H54 (cell line): Measurements from ENCODE around the gene OR51D1.

Experiments used
- DNase-seq: peaks from one replicate; pipeline ENCODE4 v3.0.0; 2011; ENCODE audit warnings: low spot score, mixed read lengths; ENCODE audit not compliant: insufficient read length
- FAIRE-seq: peaks from 3 replicates; lab custom pipeline; 2011; peaks lifted over from hg19 to GRCh38; lab: Jason Lieb, UNC
- POLR2A ChIP-seq: IDR thresholded peaks from 2 replicates; pipeline ENCODE4 v1.6.1; 2011; ENCODE audit warnings: low read depth, mild to moderate bottlenecking, low read length

OR51D1 gene

GRCh38 chr11:4664183-4664582 is 26.9 kb downstream of the OR51D1 start:
- TF ChIP-seq POLR2A, result no peak
- DNase-seq, result no peak
- no peak for FAIRE-seq

GRCh38 chr11:4664786-4665185 is 27.5 kb downstream of the OR51D1 start:
- FAIRE-seq, result no peak
- TF ChIP-seq POLR2A, result no peak
- DNase-seq, result no peak

DNA sequence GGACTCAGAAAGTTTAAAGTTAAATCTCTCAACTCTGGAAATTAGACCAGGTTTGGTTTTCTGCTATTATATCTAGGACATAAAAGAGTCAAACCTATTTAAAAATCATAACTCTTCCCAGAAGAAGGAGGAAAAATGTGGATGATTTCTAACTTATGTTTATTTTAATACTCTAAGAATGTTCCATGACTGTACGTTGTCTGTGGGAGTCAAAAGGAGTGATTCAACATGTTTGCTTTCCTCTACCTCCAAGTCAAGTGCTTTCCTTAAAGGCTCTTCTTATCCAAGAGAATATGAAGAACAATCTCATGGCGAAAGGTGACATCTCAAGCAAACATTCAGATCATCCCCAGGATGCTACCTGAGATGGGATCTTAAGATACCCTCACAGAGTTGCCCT is 28.1 kb downstream of the OR51D1 start:
- FAIRE-seq, result no peak
- TF ChIP-seq POLR2A, result no peak

DNA sequence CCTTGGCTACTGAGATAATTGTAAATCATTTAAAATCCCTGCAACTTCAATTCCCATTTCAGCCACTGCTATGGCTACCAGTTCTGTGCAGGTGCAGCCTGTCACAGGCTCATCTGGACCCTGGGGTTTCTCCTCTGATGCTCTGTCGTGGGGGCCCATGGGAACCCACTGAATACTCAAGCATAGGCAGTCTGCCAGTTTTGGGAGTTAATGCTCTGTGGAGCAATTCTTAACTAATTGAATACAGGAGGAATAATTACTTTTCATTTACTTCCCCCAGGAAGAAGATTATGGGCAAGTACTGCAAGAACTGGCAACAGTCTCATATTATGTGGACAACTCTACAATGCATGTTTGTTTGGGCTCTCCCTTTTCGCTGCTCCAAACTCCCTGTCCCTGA is 34.5 kb downstream of the OR51D1 start:
- TF ChIP-seq POLR2A, result no peak

More for the DNA sequence above, 28.1 kb downstream of the OR51D1 start:
- DNase-seq, result no peak

DNA sequence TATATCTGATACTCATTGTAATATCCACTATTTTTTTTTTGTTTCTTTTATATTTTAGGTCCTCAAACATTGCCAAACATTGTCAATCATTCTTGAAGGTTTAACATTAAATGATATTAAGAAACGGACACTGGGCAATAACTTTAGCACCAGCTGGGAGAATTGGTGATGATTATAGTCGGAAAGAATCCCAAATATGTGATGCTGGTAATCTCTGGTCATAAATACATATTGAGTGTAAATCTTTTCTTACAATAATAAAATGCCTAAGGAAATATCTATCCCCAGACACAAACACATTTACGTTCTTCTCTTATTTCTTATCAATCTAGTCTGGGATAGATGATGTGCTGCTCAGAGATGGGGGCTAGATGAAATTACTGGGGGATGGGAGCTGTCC is 35.2 kb downstream of the OR51D1 start:
- DNase-seq (no peak), FAIRE-seq (no peak)
- no peak for TF ChIP-seq POLR2A

More for the DNA sequence above, 34.5 kb downstream of the OR51D1 start:
- DNase-seq, result no peak
- no peak for FAIRE-seq

DNA sequence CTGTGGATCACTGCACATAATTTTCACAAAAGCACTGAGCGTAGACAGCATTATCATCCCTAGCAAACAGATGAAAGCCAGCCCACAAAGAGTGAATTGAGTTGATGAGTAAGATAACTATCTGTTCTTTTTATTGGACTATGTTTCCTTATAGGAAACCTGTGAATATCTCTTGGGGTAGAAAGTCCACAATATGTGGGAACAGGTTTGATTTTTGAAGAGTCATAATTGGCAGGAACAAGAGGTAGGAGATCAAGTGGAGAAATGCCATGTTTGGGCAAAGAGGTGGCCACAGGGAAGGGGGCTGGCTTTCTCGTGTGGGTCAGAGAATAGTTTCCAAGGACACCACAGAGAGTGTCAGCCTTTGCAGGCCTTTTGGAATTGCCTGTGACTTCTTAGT is 36.5 kb downstream of the OR51D1 start:
- no peak for TF ChIP-seq POLR2A
- no peak for FAIRE-seq

GRCh38 chr11:4677948-4678347 is 40.7 kb downstream of the OR51D1 start:
- no peak for TF ChIP-seq POLR2A
- DNase-seq (no peak), FAIRE-seq (no peak)

More for the DNA sequence above, 36.5 kb downstream of the OR51D1 start:
- no peak for DNase-seq

GRCh38 chr11:4680341-4680740 is 43.1 kb downstream of the OR51D1 start:
- no peak for TF ChIP-seq POLR2A
- no peak for FAIRE-seq
- DNase-seq, result no peak

DNA sequence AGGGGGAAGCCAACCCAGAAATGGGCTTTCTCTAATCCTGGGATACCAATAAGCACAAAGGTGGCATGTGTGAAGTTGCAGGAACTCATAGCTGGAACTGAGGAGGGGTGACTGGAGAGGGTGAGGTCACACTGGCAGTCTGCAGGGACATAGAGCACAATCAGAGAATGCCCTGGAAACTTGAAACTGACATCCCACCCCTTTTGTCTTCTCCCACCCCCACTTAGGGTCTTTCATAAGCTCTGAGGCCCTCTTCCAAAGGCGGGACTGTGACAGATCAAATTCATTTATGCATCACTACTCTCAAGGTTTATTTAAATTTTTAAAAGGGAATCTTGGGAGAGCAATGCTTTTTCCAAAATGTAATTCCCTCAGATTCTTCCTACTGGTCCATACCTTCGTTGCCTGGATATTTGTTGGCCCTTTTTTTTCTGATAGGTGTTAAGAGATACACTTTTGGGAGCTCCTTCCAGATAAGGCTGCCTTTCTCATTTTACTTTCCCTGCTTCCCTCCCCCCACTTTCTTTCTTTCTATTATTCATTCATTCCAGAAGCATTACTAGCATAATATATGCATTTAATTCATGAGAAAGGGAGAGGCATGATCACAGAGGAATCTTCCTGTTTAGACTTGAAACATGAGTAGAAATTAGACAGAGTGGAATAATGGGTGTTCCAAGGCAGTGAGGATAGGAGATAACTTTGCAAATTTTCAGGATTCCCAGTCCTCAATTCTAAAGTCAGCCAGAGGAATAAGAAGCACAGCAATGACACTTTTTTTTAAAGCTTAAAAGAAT is 45.5 kb downstream of the OR51D1 start:
- no peak for TF ChIP-seq POLR2A
- no peak for FAIRE-seq
- DNase-seq, result no peak

DNA sequence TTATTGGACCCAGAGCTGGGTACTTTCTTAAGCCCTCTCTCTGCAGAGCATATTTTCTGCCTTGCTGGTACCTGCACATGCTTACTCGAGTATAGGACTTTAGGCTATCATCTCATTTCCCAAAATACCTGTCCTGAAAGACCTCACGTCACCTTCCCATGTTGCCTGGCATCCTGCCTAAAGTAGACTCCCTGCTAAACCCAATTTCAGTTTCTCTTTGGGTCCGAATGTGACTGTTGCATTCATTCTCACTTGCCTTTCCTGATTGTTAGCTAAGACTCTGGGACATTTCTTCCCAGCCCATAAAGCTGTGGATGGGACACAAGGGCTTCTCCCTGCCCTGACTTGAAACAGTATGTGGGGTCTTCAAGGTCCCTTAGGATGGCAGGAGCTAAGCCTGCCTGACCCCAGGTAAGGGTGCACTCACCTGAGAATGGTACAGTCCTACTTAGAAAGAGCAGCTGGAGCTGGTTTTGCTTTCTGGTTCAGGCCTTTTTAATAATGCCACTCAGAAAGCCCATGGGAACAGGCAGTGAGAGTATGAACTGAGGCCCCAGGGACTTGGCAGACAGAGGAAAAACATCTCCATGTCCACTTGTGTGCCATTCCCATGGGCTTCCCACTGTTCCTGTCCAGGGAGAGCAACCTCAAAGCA is 47.5 kb downstream of the OR51D1 start:
- DNase-seq (no peak), FAIRE-seq (no peak)
- no peak for TF ChIP-seq POLR2A
